GM19328 (cell line): ENCODE results near the gene TPP1.

Source experiments
- ATAC-seq: cut with Tn5 transposase; IDR thresholded peaks from one replicate; pipeline ENCODE4 v1.9.1; 2021; ENCODE audit warnings: mild to moderate bottlenecking, moderate library complexity; ENCODE audit not compliant: unreplicated experiment

The TPP1 gene

DNA sequence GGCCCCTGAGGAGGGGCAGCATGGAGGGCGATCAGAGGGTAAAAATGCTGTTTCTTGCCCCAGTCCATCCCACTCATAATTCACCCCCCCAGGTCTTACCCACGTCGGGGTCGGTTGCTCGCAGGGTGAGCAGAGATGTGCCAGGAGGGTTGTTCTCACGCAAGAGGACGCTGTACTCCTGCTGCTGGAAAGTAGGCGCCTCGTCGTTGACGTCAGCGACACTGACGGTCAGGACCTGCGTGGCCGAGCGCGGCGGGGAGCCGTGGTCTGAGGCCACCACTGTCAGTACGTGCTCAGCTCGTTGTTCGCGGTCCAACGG is 10.3 kb upstream of the TPP1 start:
- no peak for ATAC-seq

DNA sequence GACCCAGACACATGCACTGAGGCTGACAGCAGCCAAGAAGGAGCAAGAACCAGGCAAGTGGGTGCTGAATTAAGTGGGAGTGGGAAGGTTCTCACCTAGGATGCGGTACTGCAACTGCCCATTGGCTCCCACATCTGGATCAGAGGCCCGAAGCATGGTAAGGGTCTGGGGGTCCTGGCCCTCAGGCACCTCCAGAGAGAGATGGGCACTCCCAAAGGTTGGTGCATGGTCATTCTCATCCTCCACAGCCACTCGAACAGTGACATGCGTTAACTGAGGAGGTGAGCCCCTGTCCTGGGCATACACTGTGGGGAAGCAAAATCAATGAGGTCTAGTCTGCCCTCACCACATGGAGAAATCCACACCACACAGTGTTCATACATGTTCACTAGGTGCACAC is 9.3 kb upstream of the TPP1 start:
- ATAC-seq: no peak

DNA sequence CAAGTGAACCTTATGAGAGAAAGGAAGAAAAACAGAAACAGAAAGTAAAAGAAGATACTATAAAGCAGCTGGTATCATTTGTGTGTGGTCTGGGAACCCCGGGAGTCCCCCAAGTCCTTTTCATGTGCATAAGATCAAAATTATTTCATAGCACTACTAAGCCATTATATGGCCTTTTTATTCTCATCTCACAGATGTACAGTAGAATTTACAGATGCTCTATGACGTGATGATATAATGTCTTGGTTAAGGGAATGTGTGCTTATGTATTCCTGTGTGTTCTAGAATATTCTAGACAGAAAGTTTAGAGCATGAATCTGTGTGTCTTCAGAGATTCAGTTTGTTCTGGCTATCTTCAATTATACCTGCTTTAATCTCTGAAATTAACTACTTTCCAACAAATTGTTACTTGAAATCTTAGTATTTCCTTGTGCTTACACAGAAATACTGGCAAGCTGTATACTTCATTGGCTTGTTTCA is 8.6 kb upstream of the TPP1 start:
- ATAC-seq: peak; percentile 58

DNA sequence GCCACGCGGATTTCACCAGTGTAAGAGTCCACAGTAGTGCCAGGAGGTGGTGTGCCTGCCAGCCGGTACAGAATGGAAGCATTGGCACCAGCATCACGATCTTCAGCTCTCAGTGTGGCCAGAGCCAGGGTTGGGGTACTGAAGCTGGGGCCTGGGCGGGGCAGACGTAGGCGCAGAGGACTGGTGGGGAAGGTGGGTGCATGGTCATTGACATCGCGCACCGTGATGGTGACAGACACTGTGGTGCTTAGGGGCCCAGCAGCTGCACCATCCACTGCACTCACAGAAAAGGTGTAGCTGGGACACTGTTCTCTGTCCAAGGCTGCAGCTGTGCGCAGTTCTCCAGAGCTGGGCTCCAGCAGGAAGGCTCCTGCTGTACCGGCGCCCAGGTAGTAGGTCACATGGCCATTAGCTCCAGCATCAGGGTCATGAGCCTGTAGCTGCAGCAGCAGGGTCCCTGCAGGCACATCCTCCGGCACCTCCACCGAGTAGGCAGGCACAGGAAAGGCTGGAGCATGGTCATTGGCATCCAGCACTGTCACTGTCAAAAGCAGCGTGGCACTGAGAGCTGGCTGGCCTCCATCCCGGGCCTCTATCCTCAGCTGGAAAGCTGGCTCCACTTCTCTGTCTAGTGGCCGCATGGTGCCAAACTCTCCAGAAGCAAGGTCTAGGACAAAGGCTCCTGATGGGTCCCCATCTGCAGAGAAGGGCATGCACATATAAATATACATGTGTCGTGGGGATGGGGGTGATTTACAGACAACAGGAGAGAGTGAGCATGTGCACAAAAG is 7.9 kb upstream of the TPP1 start:
- no peak for ATAC-seq

DNA sequence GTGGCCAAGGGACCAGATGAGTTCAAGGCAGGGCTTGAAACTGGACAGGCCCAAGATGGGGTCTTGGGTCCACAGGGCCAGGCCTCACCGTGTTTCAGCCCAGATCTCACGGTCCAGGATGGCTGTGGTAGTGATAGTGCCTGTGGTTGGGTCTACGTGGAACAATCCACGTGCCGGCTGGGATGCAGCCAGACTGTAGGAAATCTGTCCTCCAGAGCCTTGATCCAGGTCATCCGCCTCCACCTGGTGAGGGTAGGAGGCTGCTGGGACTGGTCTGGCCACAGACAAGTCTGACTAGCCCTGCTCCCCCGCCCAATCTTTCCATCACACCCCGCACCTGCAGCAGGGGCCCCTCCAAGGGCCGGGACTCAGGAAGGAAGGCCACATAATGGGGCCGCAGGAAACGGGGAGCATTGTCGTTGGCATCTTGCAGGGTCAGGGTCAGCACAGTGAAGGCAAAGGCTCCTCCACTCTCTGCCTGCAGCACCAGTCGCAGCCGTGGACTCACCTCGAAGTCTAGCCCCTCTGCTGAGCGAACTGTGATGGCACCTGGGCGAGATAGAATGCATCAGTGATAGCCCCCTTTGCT is 6.7 kb upstream of the TPP1 start:
- no peak for ATAC-seq

DNA sequence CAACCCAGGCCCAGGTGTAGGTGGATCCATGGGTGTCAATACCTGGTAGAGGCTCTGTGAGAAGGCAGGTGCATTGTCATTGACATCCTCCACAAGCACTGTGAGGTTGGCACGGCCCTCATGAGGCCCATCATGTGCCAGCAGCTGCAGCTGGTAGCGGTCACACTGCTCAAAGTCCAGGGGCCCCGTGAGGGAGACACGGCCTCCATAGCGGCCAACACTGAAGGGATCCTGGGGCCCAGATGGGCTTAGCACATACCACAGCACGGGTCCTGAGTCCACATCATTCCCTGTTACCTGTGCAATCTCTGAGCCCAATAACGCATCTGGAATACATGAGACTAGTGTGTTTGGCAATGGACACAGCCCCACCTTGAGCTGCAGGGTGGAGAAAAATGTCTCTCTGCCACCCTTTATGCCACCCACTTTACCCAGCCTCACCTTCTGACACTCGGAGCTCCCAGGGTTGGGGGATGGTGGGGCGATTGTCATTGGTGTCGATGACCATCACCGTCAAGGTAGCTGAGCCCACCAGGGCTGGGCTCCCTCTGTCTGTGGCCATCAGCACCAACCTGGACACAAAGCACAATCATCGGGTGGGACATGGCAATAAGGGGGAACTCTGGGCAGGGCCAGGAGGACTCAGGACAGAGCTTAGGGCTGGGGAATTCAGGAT is 6.1 kb upstream of the TPP1 start:
- no peak for ATAC-seq

DNA sequence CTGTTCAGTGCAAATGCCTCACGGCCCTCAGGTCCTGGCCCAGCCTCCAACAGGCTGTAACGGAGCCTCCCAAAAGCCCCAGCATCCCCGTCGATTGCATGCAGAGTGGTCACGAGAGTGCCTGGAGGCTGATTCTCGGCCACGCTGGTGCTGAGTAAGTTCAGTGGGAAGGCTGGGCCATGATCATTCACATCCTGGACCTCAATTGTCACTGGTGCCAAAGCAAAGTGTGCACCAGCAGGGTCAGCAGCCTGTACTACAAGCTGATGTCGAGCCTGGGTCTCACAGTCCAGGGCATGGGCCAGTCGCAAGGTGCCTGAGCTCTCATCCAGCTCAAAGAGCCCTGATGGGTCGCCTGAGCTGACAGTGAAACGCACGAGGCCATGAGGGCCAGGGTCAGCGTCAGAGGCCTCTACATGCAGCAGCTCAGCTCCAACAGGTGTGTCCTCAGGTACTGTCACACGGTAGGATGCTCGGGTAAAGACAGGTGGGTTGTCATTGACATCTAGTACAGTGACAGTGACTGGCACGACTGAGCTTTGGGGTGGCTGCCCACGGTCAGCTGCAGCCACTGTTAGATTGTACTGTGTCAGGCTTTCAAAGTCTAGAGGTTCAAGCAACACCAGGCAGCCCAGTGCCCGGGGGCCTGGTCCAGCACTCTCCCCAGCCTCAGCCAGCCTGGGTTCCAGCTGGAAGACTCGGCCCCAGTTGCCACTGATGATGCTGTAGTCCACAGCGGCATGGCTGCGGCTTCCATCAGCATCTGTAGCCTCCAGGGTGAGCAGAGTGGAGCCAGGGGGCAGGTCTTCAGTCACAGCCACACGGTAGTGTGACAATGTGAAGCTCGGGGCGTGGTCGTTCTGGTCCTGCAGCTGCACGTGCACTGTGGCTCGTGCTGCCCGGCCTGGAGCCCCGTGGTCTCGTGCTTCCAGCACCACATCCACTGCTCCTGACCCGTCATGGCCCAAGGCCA is 4.5 kb upstream of the TPP1 start:
- ATAC-seq: no peak

DNA sequence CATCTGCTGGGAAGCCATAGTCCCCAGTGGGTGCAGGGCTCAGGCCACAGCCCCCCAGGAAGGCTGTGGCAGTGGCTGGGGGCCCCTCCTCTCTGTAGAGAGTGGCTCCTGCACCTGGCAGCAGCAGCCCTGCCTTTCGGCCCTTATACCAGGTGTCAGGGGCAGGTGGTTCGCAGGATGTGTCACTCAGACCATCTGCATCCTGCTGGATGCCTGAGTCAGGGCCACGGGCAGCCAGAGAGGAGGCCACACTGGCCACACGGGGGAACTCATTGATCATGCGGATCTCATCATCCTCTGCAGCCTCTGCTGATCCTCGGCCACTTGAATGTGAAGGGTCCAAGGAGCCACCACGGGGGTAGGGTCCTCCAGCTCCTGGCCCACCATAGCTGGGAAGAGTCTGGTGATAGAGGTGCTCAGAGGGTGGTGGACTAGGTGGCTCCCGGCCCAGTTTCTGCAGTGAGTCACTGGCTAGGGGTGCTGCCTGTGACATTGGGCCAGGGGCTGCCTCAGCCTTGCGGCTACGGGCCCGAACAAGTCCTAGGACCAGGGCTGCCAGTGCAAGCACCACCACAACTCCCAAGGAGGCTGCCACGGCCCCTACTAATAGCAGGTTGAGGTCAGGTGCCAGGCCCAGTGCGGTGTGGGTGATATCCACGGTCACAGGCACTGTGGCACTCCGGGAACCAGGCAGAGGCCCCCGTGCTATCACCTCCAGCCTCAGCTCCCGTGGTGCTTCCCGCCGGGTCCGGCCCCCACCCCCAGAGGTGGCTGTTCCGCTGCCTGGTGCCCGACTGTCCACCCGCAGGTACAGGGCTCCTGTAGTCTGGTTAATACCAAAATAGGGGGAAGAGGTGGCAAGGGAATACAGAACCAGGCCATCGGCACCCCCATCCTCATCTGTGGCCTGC is 3.3 kb upstream of the TPP1 start:
- ATAC-seq: no peak

DNA sequence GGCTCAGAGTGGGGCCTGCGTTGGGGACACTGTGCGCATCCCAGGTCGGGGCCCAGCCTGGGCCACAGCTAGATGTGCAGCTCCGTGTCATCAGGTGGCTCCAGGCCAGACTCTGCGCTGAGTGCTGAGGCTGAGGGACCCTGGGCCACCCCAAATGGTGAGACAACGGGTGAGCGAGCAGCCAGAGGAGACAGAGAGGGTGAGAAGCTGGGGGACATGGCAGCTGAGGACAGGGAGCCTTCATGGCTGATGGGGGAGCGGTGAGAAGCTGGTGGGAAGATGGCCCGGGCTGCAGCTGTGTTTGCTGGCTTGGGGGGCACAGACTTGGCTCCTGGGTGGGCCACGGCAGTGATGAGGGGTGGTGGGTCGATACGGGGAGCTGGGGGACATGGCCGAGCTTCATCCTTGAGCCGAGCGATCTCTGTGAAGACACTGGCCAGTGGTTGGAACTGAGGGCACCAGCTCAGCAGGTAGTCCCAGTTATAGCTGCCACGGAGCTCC is 2.5 kb upstream of the TPP1 start:
- ATAC-seq: no peak

DNA sequence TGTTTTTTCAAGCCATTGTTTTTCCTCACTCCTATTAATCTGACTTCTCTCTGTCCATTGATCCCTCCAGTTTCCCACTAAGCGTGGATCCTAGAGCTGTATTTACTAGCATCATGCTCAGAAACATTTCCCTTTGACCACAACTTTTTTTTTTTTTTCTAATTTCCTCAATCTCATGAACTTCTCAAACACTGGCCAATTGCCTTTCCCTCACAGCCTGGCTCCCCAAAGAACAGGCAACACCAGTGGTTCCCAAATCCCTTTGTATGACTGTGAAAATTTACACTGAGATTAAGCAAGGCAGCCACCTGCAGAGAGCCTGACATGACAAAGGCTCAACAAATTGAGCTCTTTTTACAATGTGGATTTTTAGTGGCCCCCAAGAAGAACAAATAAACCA is 1.4 kb upstream of the TPP1 start:
- ATAC-seq: no peak

DNA sequence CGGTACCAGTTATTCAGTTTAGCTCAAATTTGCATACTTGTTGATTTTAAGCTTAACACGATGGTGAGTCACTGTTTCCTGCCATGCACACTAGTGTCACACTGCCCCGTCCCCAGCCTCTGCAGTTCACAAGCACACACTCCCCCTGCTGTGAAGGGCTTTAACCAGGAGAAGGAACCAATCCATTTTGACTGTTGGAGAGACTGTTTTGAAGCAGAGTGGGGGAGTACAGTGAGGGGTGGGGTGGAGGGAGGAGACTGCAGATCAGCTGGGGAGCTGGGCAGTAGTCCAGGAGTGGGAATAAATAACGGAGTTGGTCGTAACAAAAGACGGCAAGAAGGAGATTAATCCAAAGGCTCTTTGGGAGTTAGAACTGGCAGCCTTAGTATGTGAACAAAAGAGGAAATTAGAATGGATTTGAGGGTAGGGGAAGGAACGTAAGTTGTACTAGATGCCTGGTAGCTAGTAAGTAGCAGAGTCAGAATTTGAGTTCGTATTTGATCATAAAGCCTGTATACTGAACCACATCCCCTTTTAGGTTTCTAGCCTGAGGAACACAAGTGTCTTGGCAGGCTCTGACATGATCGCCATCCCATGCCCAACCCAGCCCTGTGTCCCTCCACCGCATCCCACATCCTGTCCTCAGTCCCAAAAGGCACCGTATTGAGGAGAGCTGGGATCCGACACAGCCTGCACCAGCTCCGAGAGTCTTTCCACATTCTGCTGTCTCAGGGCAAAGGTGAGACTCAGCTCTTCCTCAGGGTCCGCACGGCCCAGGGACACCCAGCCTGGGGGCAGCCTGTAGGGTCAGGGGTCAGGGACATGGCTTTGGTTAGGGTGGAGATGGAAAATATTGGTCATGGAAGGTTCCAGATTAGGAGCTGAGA is 862 bp downstream of the TPP1 start:
- no peak for ATAC-seq

DNA sequence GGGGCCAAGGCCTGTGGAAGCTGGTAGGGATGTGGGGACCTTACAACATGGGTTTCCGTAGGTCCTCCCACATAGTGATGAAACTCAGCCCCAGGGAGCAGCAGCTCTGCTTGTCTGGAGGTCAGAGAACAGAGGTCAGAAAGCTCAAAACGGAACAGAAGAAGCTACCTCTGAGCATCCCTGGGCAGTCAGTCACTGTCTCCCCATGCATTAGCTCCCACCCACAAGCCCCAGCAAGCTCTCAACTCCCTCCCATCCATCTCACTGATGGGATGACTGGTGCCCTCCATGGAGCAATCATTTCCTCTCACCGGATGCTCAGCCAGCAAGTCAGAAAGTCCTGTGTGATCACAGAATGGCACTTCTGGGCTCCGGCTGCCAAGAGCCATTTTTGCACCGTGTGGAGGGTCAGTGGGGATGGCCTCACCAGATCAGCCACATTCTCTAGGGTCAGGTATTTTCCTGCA is 1.9 kb downstream of the TPP1 start:
- ATAC-seq: no peak

DNA sequence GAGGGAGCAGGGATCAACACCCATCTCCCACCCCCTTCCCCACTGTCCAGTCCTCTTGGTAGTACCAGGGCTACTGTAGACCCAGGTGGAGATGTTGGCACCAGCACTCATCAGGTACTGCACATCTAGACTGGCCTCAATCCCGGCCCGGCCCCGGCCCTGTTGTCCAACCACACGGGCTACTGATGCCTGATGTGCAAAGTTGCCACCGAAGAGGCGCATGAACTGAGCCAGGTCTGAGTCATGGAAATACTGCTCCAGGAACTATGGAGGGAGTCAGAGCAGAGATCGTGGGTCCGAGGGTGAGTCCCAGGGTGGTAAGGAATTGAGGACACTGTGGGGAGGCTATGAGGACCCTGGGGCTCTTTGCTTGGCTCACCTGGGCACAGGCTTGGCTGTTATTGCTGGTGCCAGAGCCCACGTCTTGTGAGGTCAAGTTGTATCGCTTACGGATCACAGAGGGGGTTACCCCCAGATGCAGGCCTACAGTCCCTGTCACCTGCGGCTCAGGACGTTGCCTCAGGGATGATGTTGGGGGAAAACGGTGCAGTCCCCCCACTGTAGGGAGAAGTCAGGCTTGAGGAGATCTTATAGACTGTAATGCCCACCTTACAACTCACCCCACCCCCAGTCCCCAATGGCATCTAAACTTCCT is 2.5 kb downstream of the TPP1 start:
- no peak for ATAC-seq

DNA sequence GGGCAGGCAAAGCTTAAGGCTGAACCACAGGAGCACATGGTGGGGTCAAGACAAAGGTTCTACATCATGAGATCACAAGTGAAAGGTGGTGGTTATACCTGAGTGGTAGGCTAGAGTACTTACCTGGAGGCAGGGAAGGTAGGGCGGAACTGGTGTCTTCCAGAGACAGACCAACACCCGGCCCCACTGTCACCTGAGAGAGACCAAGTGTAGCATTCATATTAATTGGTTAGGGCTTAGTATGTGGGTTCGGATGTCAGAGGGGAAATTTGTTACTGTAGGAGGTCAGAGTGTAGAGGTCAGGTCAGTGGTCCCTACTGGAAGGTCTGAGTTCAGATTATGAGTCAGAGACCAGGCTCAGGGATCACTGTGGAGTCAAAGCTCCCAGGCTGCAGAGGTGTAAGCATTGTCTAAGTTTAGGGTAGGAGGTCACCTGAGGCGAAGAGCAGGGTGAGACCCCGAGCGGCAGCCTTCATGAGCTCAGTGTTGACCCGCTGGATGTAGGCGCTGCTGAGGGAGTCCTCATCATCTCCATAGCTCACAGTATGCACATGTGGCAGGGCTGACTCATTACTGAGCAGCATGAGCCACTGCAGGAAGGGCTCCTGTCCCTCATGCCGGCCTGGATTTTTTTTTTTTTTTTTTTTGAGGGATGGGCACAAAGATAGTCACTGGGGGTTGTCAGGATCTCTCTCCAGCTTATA is 3.2 kb downstream of the TPP1 start:
- ATAC-seq: no peak

DNA sequence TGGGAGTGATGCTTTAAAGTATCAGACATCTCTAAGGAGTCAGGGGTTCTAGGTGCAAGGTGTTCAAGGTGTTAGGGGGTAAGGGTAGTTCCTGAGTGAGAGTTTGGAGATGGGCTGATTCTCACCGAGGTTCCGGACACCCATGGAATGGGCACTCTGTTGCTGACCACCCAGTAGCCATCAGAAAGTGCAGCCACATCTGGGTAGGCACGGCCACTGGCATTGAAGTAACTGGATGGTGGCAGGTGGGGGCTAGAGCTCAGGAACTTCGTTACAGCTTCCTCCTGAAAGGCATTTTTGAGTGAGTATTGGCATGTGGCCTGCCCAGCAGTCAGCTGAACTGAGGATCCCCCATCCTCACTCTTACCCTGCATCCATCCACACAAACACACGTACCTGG is 4.2 kb downstream of the TPP1 start:
- no peak for ATAC-seq

DNA sequence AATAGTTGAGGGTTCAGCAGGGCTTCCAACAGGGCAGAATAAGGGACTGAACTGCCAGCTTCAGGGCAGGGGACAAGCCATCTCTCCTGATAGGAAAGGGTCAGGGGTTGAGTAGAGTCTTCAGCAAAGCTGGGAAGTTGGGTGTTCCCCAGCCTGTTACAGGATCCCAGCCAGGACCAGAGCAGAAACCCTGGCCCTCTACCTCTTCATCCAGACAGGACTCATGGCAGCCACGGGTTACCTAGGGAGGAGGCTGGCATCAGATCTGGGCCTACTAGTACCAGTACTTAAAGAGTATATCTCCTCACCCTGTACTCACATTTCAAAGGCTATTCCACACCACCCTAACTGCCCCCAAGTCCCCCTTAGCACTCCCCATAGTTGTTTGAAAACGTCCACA is 4.8 kb downstream of the TPP1 start:
- ATAC-seq: no peak

DNA sequence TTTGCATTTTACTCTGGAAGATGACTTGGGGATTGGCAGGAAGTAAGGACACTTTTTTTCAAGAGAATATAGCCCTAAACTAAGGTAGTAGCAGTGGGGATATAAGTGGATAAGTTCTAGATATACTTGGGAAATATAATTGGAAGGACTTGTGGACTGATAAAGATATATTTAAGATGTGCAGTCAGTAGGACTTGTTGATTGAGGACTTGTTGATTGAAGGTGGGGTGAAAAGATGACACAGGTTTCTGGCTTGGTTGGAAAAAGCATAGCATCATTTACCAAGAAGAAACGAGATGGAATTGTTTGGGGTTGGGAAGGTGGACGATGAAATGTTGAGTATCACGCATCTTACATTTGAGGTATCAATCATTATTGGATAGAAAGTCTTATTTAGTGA is 5.7 kb downstream of the TPP1 start:
- ATAC-seq: no peak
